Measurements from ENCODE around the gene PKNOX2. TPM values are rescaled to one million over a fixed set of nuclear protein-coding genes. Genes with fewer than 3 reads are reported as not detected.

PKNOX2 gene
- total RNA-seq, 4 donors from 2014 or later = 1.2 to 5.7 (median 2.2) TPM

- Histone ChIP-seq H3K9me3 (no peaks in the 10 kb centered on the region), H3K4me3 (no peak overlapping the region), H3K27ac (no peak overlapping the region), H3K4me1 (peaks cover 0 to 26% (median 6%) of the 10 kb centered on the region in 3 donors), H3K36me3 (peaks cover 0 to 61% of the 10 kb centered on the region in 2 donors), H3K27me3 (no peaks in the 10 kb centered on the region)
- TF ChIP-seq POLR2A (IDR thresholded peaks at IDR 0.05) (no peak), CTCF (IDR thresholded peaks at IDR 0.05) (no peak), POLR2AphosphoS5 (IDR thresholded peaks at IDR 0.05) (no peak), EP300 (IDR thresholded peaks at IDR 0.05) (no peak)
- WGBS, 2 donors (ENCODE audit: low coverage in 1 of 2) = 78 to 80% methylated on average over 2 to 3 of the region's 3 CpGs
- no peak for ATAC-seq
Observed at GRCh38 chr11:125448136-125448535, 283.6 kb downstream of the PKNOX2 start.

- peaks cover 0 to 17% (median 6%) of the 10 kb centered on the region in 3 donors for H3K4me1 ChIP-seq
- no peak overlapping the region for H3K27ac ChIP-seq
- no peaks in the 10 kb centered on the region for H3K27me3 ChIP-seq
- 91 to 100% methylated on average over 1 to 2 of the region's 2 CpGs for WGBS, 2 donors (ENCODE audit: low coverage in 1 of 2)
- no peak for ATAC-seq
- no peak overlapping the region for H3K4me3 ChIP-seq
- TF ChIP-seq CTCF (IDR thresholded peaks at IDR 0.05) = no peak
- no peak for TF ChIP-seq POLR2A (IDR thresholded peaks at IDR 0.05)
- TF ChIP-seq POLR2AphosphoS5 (IDR thresholded peaks at IDR 0.05) = no peak
- TF ChIP-seq EP300 (IDR thresholded peaks at IDR 0.05) = no peak
- peaks cover 0 to 55% of the 10 kb centered on the region in 2 donors for H3K36me3 ChIP-seq
- H3K9me3 ChIP-seq = no peaks in the 10 kb centered on the region
Observed at GRCh38 chr11:125449565-125449964, 285.0 kb downstream of the PKNOX2 start.

- 8 to 21% methylated on average over 2 to 8 of the region's 10 CpGs for WGBS, 2 donors (ENCODE audit: low coverage in 1 of 2)
Observed at GRCh38 chr11:125451400-125452124, 287.0 kb downstream of the PKNOX2 start.

GRCh38 chr11:125452125-125452470 lies 287.5 kb downstream of the PKNOX2 start:
- no peak for TF ChIP-seq CTCF (IDR thresholded peaks at IDR 0.05)
- TF ChIP-seq POLR2A (IDR thresholded peaks at IDR 0.05) = no peak
- TF ChIP-seq POLR2AphosphoS5 (IDR thresholded peaks at IDR 0.05) = no peak
- no peak for TF ChIP-seq EP300 (IDR thresholded peaks at IDR 0.05)
- Histone ChIP-seq H3K27me3 (no peaks in the 10 kb centered on the region), H3K4me1 (peaks cover 0 to 17% (median 6%) of the 10 kb centered on the region in 3 donors), H3K36me3 (peaks cover 0 to 46% of the 10 kb centered on the region in 2 donors), H3K4me3 (no peak overlapping the region), H3K27ac (peak overlapping the region in 2 of 4 donors; percentile 38 to 55), H3K9me3 (no peaks in the 10 kb centered on the region)
- 81 to 100% methylated on average over 1 to 6 of the region's 7 CpGs for WGBS, 2 donors (ENCODE audit: low coverage in 1 of 2)
- ATAC-seq = no peak

More at GRCh38 chr11:125451400-125452124, 287.0 kb downstream of the PKNOX2 start:
- ATAC-seq = no peak
- peak overlapping the region in 2 of 4 donors; percentile 38 to 55 for H3K27ac ChIP-seq
- TF ChIP-seq CTCF (IDR thresholded peaks at IDR 0.05) (no peak), POLR2AphosphoS5 (IDR thresholded peaks at IDR 0.05) (no peak), POLR2A (IDR thresholded peaks at IDR 0.05) (no peak), EP300 (IDR thresholded peaks at IDR 0.05) (no peak)
- H3K4me1 ChIP-seq = peaks cover 0 to 17% (median 6%) of the 10 kb centered on the region in 3 donors
- H3K9me3 ChIP-seq = no peaks in the 10 kb centered on the region
- H3K36me3 ChIP-seq = peaks cover 0 to 50% of the 10 kb centered on the region in 2 donors
- no peaks in the 10 kb centered on the region for H3K27me3 ChIP-seq
- no peak overlapping the region for H3K4me3 ChIP-seq

- TF ChIP-seq POLR2AphosphoS5 (IDR thresholded peaks at IDR 0.05) (no peak), POLR2A (IDR thresholded peaks at IDR 0.05) (no peak), EP300 (IDR thresholded peaks at IDR 0.05) (no peak), CTCF (IDR thresholded peaks at IDR 0.05) (no peak)
- 91 to 95% methylated on average over 4 to 6 of the region's 6 CpGs for WGBS, 2 donors (ENCODE audit: low coverage in 1 of 2)
Observed at GRCh38 chr11:125454047-125454446, 289.5 kb downstream of the PKNOX2 start.

More at GRCh38 chr11:125454047-125454446, 289.5 kb downstream of the PKNOX2 start:
- Histone ChIP-seq H3K36me3 (peaks cover 0 to 29% of the 10 kb centered on the region in 2 donors), H3K27ac (no peak overlapping the region), H3K27me3 (no peaks in the 10 kb centered on the region), H3K9me3 (no peaks in the 10 kb centered on the region), H3K4me3 (no peak overlapping the region), H3K4me1 (peaks cover 0 to 28% (median 6%) of the 10 kb centered on the region in 3 donors)
- ATAC-seq = no peak

Measured in gastroesophageal sphincter (tissue), 4 donors.